HFFc6 (cell line): Measurements from ENCODE around the gene DIP2B. TPM values are rescaled to one million over a fixed set of nuclear protein-coding genes. Genes with fewer than 3 reads are reported as not detected.

Experiments used
- DNase-seq: peaks from one replicate; pipeline ENCODE4 v3.0.0-alpha.2; 2018
- H3K27ac Mint-ChIP-seq: 2 replicates; pipeline ENCODE4 v1.8.0; 2020; ENCODE audit warnings: mild to moderate bottlenecking, mixed read lengths
- H3K27me3 Mint-ChIP-seq: 2 replicates; pipeline ENCODE4 v1.8.0; 2021; ENCODE audit warnings: mild to moderate bottlenecking, moderate library complexity, mixed read lengths; ENCODE audit not compliant: insufficient read depth
- H3K36me3 Mint-ChIP-seq: 2 replicates; pipeline ENCODE4 v1.8.0; 2021; ENCODE audit warnings: low read depth, mixed read lengths
- H3K4me1 Mint-ChIP-seq: 2 replicates; pipeline ENCODE4 v1.8.0; 2020; ENCODE audit warnings: low read depth, mixed read lengths
- H3K4me3 Mint-ChIP-seq: 2 replicates; pipeline ENCODE4 v1.8.0; 2020; ENCODE audit warnings: mild to moderate bottlenecking, moderate library complexity, mixed read lengths
- H3K9me3 Mint-ChIP-seq: 2 replicates; pipeline ENCODE4 v1.8.0; 2020; ENCODE audit warnings: mild to moderate bottlenecking, mixed read lengths
- CTCF ChIP-seq: fragments of 200-600 bp; sonication (generic); IDR thresholded peaks from 2 replicates; pipeline ENCODE4 v1.5.0; 2021; ENCODE audit warnings: antibody characterized with exemption, mild to moderate bottlenecking
- total RNA-seq, 6 experiments: library from RNA; stranded (reverse); fragmentation: NEBNext Ultra II Directional; extraction: Animal tissue kit (Norgen Biotek cat#: 25700); gene quantifications; 2 replicates in 1 of 6; 3 replicates in 5 of 6; pipeline ENCODE4 v1.2.3, GENCODE V29; 2021

DIP2B gene
- total RNA-seq, 6 experiments from 2014 or later: 17.4 to 24.7 (median 20.6) TPM

- H3K27ac Mint-ChIP-seq: peak overlapping the region; percentile 40; the same call in 1 of the 2 replicates
- no peaks in the 10 kb centered on the region for H3K27me3 Mint-ChIP-seq
- TF ChIP-seq CTCF: peak; percentile 89
- DNase-seq: peak; percentile 55
- H3K4me3 Mint-ChIP-seq: no peak overlapping the region
- peaks cover 4% of the 10 kb centered on the region; the same call in 1 of the 2 replicates for H3K36me3 Mint-ChIP-seq
- peaks cover 77% of the 10 kb centered on the region for H3K4me1 Mint-ChIP-seq
- H3K9me3 Mint-ChIP-seq: no peaks in the 10 kb centered on the region
These were observed 133.2 kb downstream of the DIP2B start for GRCh38 chr12:50637870-50638481.

DNA sequence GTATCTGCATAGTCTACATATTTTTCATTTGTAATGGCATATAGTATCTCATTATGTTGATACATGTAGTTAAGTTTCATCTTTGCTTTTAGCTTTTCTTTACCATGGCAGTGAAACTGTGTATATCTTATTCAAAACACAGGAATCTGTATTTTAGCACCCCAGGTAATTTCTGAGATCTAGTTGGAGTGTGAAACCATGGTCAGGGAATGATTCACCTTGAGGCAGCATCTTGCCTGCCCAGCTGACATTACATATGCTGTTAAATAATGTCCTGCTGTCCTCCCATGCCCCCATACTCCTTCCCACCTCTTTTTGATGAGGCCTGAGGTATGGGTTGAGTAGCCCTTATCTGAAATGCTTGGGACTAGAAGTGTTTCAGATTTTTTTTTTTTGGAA, 133.7 kb downstream of the DIP2B start:
- 0 out of 2 replicates have a peak, but pooled peaks cover 4% of the 10 kb centered on the region for H3K36me3 Mint-ChIP-seq
- no peak overlapping the region for H3K4me3 Mint-ChIP-seq
- no peak for DNase-seq
- no peak overlapping the region for H3K27ac Mint-ChIP-seq
- no peak for TF ChIP-seq CTCF
- no peaks in the 10 kb centered on the region for H3K9me3 Mint-ChIP-seq
- H3K4me1 Mint-ChIP-seq: peaks cover 77% of the 10 kb centered on the region
- H3K27me3 Mint-ChIP-seq: no peaks in the 10 kb centered on the region

- H3K27me3 Mint-ChIP-seq: no peaks in the 10 kb centered on the region
- H3K9me3 Mint-ChIP-seq: no peaks in the 10 kb centered on the region
- TF ChIP-seq CTCF: no peak
- H3K27ac Mint-ChIP-seq: no peak overlapping the region
- H3K36me3 Mint-ChIP-seq: 0 out of 2 replicates have a peak, but pooled peaks cover 4% of the 10 kb centered on the region
- H3K4me1 Mint-ChIP-seq: peaks cover 77% of the 10 kb centered on the region
- no peak for DNase-seq
- no peak overlapping the region for H3K4me3 Mint-ChIP-seq
These were observed 134.9 kb downstream of the DIP2B start for GRCh38 chr12:50639721-50640120.

- no peak overlapping the region for H3K4me3 Mint-ChIP-seq
These were observed 135.6 kb downstream of the DIP2B start for GRCh38 chr12:50640321-50640939.

GRCh38 chr12:50641566-50641965, 136.8 kb downstream of the DIP2B start:
- peaks cover 61% of the 10 kb centered on the region for H3K4me1 Mint-ChIP-seq
- peak overlapping the region; percentile 67 for H3K27ac Mint-ChIP-seq
- 0 out of 2 replicates have a peak, but pooled peaks cover 4% of the 10 kb centered on the region for H3K36me3 Mint-ChIP-seq
- no peak overlapping the region for H3K4me3 Mint-ChIP-seq
- no peaks in the 10 kb centered on the region for H3K9me3 Mint-ChIP-seq
- no peak for TF ChIP-seq CTCF
- no peaks in the 10 kb centered on the region for H3K27me3 Mint-ChIP-seq
- no peak for DNase-seq

More at GRCh38 chr12:50640321-50640939, 135.6 kb downstream of the DIP2B start:
- H3K4me1 Mint-ChIP-seq: peaks cover 72% of the 10 kb centered on the region
- no peaks in the 10 kb centered on the region for H3K27me3 Mint-ChIP-seq
- H3K9me3 Mint-ChIP-seq: no peaks in the 10 kb centered on the region
- no peak overlapping the region for H3K27ac Mint-ChIP-seq
- no peak for DNase-seq
- H3K36me3 Mint-ChIP-seq: 0 out of 2 replicates have a peak, but pooled peaks cover 4% of the 10 kb centered on the region
- no peak for TF ChIP-seq CTCF
